HFF-Myc (cell line): ENCODE results near the gene BRAF.

ENCODE experiments used
- DNase-seq: peaks from one replicate; pipeline ENCODE4 v3.0.0-alpha.2; 2011; ENCODE audit warnings: low read depth; ENCODE audit errors: extremely low read depth
- H3K4me3 ChIP-seq: replicated peaks from 2 replicates; pipeline ENCODE4 v1.5.1; 2011; ENCODE audit warnings: low read depth, mild to moderate bottlenecking, control low read depth, low read length
- CTCF ChIP-seq: IDR thresholded peaks from 2 replicates; pipeline ENCODE4 v1.5.1; 2012; ENCODE audit warnings: mild to moderate bottlenecking, low read depth, low read length, control low read depth; ENCODE audit errors: missing control alignments

The BRAF gene

GRCh38 chr7:140691376-140692045 is 233.2 kb downstream of the BRAF start:
- TF ChIP-seq CTCF, result no peak
- DNase-seq, result no peak
- no peak overlapping the region for H3K4me3 ChIP-seq

GRCh38 chr7:140689199-140690152 is 235.3 kb downstream of the BRAF start:
- no peak for TF ChIP-seq CTCF
- DNase-seq, result no peak
- no peak overlapping the region for H3K4me3 ChIP-seq

- H3K4me3 ChIP-seq, result no peak overlapping the region
- no peak for TF ChIP-seq CTCF
- no peak for DNase-seq
These were observed 236.4 kb downstream of the BRAF start for GRCh38 chr7:140688341-140688740.

- H3K4me3 ChIP-seq, result no peak overlapping the region
- no peak for DNase-seq
- no peak for TF ChIP-seq CTCF
These were observed 237.8 kb downstream of the BRAF start for GRCh38 chr7:140686921-140687320.

GRCh38 chr7:140685407-140686087 is 239.2 kb downstream of the BRAF start:
- no peak for TF ChIP-seq CTCF
- no peak for DNase-seq
- H3K4me3 ChIP-seq, result no peak overlapping the region

- no peak for DNase-seq
- H3K4me3 ChIP-seq, result no peak overlapping the region
- TF ChIP-seq CTCF, result no peak
These were observed 240.4 kb downstream of the BRAF start for GRCh38 chr7:140684066-140684950.
